Measurements from ENCODE around the gene ADAMTSL3. TPM values are rescaled to one million over a fixed set of nuclear protein-coding genes. Genes with fewer than 3 reads are reported as not detected.

ADAMTSL3 gene
- total RNA-seq, 4 donors from 2014 or later, result 2.0 to 11.3 (median 3.8) TPM

DNA sequence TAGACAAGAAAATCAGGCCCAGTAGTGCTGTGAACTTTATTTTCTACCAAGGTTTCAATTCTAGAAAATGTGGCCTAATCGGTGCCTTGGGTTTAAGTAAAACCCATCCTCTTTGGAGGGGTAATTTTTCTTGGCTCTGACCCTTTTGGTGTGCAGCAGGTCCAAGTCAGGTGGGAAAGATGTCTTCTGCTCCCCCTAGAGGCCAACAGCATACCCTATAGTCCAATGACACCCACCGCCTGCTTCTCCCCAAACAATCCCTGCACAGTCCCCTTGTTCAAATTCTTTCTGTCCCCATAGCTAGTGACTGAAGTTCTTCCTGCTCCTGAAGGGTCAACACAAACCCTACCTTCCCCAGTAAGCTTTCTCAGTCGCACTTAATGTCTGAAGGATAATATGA is 319.9 kb downstream of the ADAMTSL3 start:
- Histone ChIP-seq H3K4me1 (no peaks in the 10 kb centered on the region), H3K9me3 (no peaks in the 10 kb centered on the region), H3K27me3 (no peaks in the 10 kb centered on the region), H3K4me3 (no peak overlapping the region), H3K36me3 (no peaks in the 10 kb centered on the region), H3K27ac (no peak overlapping the region)
- no peak for DNase-seq (ENCODE audit: low spot score in 2 of 2)
- WGBS, result 90% methylated on average over 3 of the region's 3 CpGs
- no peak for TF ChIP-seq POLR2A (IDR thresholded peaks at IDR 0.05)
- TF ChIP-seq, protein P1, sequence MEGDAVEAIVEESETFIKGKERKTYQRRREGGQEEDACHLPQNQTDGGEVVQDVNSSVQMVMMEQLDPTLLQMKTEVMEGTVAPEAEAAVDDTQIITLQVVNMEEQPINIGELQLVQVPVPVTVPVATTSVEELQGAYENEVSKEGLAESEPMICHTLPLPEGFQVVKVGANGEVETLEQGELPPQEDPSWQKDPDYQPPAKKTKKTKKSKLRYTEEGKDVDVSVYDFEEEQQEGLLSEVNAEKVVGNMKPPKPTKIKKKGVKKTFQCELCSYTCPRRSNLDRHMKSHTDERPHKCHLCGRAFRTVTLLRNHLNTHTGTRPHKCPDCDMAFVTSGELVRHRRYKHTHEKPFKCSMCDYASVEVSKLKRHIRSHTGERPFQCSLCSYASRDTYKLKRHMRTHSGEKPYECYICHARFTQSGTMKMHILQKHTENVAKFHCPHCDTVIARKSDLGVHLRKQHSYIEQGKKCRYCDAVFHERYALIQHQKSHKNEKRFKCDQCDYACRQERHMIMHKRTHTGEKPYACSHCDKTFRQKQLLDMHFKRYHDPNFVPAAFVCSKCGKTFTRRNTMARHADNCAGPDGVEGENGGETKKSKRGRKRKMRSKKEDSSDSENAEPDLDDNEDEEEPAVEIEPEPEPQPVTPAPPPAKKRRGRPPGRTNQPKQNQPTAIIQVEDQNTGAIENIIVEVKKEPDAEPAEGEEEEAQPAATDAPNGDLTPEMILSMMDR (IDR thresholded peaks at IDR 0.05), result no peak
- no peak for TF ChIP-seq EP300 (IDR thresholded peaks at IDR 0.05)

DNA sequence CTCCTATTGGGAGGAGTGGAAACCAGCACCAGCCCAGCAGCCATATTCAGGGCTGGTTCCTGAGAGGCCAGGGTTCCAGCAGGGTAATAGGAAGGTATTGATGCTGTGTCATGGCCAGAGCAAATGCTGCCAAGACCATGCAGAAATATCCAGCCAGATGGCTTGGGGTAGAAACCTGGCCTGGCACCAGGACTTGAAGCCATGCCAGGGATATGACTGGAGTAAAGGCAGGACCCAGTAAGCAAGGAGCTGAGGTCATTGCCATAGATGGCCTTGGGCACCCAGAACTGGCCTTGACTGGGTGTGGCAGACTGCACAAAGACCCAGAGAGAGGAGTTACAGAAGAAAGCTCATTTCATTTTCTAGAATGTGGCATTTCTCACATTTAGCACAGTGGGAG is 324.1 kb downstream of the ADAMTSL3 start:
- Histone ChIP-seq H3K4me3 (no peak overlapping the region), H3K36me3 (no peaks in the 10 kb centered on the region), H3K27me3 (no peaks in the 10 kb centered on the region), H3K27ac (no peak overlapping the region), H3K9me3 (no peaks in the 10 kb centered on the region), H3K4me1 (no peaks in the 10 kb centered on the region)
- DNase-seq (ENCODE audit: low spot score in 2 of 2), result no peak
- TF ChIP-seq, protein P1 (IDR thresholded peaks at IDR 0.05), result no peak
- TF ChIP-seq POLR2AphosphoS5 (IDR thresholded peaks at IDR 0.05) (no peak), EP300 (IDR thresholded peaks at IDR 0.05) (no peak), POLR2A (IDR thresholded peaks at IDR 0.05) (no peak)

DNA sequence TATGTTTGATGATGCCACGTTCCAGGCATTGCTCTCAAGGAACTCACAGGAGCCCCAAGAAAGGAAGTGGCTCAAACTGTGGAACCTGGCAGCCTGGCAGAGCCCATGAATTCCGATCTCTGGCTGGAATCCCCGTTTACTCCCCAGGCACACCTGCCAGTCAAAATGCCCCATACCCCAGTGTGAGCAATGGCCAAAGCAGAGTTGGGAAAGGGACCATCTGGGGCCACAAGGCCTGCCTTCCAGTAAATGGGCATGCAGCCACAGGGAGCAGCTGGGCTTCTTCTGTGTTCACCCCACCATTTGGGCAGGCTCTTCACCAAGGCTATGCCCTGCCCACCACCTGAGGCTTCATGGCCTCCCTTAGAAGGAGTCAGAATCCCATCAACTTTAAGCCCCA is 324.7 kb downstream of the ADAMTSL3 start:
- H3K4me3 ChIP-seq, result no peak overlapping the region
- TF ChIP-seq, protein P1 (IDR thresholded peaks at IDR 0.05), result no peak
- TF ChIP-seq POLR2AphosphoS5 (IDR thresholded peaks at IDR 0.05) (no peak), POLR2A (IDR thresholded peaks at IDR 0.05) (no peak), EP300 (IDR thresholded peaks at IDR 0.05) (no peak)
- no peak for DNase-seq (ENCODE audit: low spot score in 2 of 2)
- 28% methylated on average over 3 of the region's 3 CpGs for WGBS
- H3K9me3 ChIP-seq, result no peaks in the 10 kb centered on the region
- H3K27me3 ChIP-seq, result no peaks in the 10 kb centered on the region
- no peaks in the 10 kb centered on the region for H3K4me1 ChIP-seq
- H3K36me3 ChIP-seq, result no peaks in the 10 kb centered on the region
- no peak overlapping the region for H3K27ac ChIP-seq

DNA sequence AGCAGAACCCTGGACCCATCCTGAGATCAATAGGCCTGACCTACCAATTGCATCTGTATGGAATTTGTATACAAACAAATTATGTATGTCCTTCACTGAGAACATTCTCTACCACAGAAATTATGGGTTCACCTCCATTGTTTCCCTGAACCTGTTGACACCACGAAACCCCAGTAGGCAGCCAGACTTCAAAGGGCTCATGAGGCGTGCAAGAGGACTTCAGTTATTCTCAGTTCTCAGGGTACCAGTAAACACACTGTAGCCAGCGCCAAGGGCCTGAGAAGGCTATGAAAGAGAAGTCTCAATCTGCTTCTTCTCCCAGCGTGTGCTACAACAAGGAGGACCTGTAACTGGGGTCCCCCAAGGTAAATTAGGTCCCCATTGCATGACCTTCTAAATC is 326.7 kb downstream of the ADAMTSL3 start:
- Histone ChIP-seq H3K9me3 (no peaks in the 10 kb centered on the region), H3K36me3 (no peaks in the 10 kb centered on the region), H3K27me3 (no peaks in the 10 kb centered on the region), H3K4me1 (no peaks in the 10 kb centered on the region), H3K27ac (no peak overlapping the region), H3K4me3 (no peak overlapping the region)
- WGBS, result 87% methylated on average over 4 of the region's 4 CpGs
- no peak for DNase-seq (ENCODE audit: low spot score in 2 of 2)
- TF ChIP-seq POLR2AphosphoS5 (IDR thresholded peaks at IDR 0.05) (no peak), POLR2A (IDR thresholded peaks at IDR 0.05) (no peak), EP300 (IDR thresholded peaks at IDR 0.05) (no peak)
- TF ChIP-seq, protein P1 (IDR thresholded peaks at IDR 0.05), result no peak

DNA sequence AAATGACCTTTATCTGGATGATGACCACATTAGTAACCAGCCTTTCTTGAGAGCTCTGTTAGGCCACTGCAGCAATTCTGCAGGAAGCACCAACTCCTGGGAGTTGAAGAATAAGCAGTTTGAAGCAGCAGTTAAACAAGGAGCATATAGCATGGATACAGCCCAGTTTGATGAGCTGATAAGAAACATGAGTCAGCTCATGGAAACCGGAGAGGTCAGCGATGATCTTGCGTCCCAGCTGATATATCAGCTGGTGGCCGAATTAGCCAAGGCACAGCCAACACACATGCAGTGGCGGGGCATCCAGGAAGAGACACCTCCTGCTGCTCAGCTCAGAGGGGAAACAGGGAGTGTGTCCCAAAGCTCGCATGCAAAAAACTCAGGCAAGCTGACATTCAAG is 328.8 kb downstream of the ADAMTSL3 start:
- DNase-seq (ENCODE audit: low spot score in 2 of 2), result no peak
- TF ChIP-seq, protein P1 (IDR thresholded peaks at IDR 0.05), result no peak
- TF ChIP-seq EP300 (IDR thresholded peaks at IDR 0.05) (no peak), POLR2A (IDR thresholded peaks at IDR 0.05) (no peak), POLR2AphosphoS5 (IDR thresholded peaks at IDR 0.05) (no peak)
- Histone ChIP-seq H3K9me3 (no peaks in the 10 kb centered on the region), H3K27ac (no peak overlapping the region), H3K4me3 (no peak overlapping the region), H3K36me3 (no peaks in the 10 kb centered on the region), H3K4me1 (no peaks in the 10 kb centered on the region), H3K27me3 (no peaks in the 10 kb centered on the region)
- WGBS, result 85% methylated on average over 6 of the region's 6 CpGs

All from suprapubic skin (tissue), 4 donors.